Measurements from ENCODE around the gene STEAP1.

GRCh38 chr7:90191648-90192047 is 37.4 kb downstream of the STEAP1 start:
- TF ChIP-seq POLR2AphosphoS5 (IDR thresholded peaks at IDR 0.05) (no peak), EP300 (IDR thresholded peaks at IDR 0.05) (no peak), POLR2A (IDR thresholded peaks at IDR 0.05) (no peak)

Data from suprapubic skin (tissue), 4 donors.